NK-92 treated with Interleukin-12 subunit alpha and Interleukin-12 subunit beta, amount 100 ng/mL, for 24 hours (cell line): ENCODE measurements around the gene KRTAP5-11.
"Not testable (repeated sequence)": the region's sequence is repeated elsewhere in the genome, so short reads cannot be mapped to it uniquely, and the experiment has no call there.

Source experiments
- DNase-seq: peaks from one replicate; lab custom pipeline; 2025; lab: John Stamatoyannopoulos, UW

Gene KRTAP5-11

DNA sequence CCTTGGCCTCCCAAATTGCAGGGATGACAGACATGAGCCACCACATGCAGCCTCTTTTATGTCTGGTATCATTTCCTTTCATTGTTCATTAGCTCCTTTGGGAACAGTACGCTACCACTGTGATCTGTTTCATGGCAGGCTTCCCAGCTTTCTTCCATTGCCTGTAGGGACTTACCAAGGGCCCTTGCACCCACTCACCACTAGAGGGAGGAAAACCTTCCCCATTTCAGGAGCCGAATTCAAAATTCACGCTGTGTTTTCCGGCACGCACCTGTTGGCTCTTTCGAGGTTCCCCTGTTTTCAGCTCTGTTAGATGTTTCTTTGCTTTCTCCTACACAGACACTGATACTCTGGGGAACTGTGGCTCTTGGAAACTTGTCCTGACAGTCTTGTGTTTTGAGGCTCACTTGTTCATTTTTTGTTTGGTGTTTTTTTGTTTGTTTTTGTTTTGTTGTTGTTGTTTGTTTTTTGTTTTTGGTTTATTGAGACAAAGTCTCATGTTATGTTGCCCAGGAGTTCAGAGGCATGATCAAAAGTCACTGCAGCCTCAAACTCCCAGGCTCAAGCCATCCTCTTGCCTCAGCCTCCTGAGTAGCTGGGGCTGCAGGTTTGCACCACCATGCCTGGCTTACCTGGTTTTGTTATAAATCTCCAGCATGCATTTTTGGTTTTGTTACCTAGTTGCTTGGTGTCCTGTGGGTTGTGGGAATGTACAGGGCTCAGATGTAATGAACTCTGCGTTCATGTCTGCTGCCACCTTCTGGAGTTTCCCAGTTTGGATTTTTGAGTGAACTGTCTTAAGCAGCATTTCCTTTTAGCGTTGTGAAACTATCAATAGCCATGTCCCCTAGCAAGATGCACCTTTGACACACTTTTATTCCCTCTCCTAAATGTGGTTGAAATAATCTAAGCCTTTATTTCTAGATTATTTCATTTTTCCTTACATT is 2.3 kb downstream of the KRTAP5-11 start:
- DNase-seq = no peak

DNA sequence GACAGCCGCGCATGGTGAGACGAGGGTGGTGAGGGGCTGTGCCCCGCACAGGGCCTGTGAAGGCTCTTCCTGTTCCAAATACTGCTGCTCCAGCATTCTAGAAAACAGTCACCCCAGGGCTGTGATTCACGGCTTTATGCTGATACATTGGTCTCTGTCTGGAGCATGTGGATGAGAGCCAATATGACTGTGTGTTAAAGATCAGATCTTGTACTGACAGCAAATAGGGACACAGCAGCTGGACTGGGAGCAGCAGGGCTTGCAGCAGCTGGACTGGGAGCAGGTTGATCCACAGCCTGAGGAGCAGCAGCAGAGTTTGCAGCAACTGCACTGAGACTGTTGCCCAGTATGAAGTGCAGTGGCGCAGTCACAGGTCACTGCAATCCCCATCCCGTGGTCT is 3.2 kb downstream of the KRTAP5-11 start:
- not testable (repeated sequence) for DNase-seq

DNA sequence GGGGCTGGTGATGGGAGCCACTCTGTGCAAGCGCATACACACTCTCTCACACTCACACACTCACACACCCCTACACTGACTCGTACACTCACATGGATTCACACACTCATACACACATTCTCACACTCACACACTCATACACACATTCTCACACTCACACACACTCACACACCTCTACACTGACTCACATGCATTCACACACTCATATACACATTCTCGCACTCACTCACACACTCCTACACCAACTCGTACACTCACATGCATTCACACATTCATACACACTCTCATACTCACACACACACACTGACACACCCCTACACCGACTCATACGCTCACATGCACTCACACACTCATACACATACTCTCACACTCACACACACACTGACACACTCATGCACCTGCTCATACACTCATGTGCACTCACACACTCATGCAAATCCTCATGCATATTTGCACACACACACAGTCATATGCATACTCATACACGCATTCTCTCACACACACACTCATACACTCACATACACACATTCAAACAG is 5.1 kb downstream of the KRTAP5-11 start:
- no peak for DNase-seq

DNA sequence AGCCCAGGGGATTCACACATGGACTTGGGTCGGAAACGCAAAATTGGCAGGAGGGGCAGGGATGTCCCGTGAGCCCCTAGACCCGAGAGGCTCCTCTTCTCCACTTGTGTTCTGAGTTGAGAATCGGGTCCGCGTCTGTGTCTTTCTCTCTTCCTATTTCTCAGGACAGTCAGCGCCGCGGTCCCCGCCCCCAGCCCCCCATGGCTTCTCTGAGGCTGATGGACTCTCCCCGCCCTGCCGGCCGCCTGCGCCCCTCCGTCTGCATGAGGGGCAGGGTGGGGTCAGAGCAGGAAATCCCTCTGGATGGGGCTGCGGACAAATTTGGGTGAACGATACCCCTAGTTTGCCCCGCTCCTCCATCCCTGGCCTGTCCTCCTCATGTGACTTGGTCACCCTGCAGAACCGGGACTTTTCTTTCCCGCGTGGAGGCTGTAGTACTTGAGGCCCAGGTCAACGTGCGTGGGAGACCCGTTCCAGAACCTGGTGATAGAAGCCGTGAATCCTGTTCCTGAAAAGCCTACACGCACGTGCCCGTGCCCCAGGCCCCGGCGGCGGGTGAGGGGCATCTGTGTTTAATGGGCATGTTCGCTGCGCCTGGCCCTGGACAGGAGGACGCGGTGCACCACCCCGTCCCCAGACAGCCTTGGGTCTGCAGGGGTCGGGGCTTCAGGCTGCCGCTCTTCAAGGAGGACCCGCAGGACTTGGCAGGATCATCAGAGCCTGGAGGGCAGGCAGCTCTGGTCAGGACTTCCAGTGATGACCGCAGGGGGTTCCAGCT is 5.8 kb downstream of the KRTAP5-11 start:
- DNase-seq = not testable (repeated sequence)

DNA sequence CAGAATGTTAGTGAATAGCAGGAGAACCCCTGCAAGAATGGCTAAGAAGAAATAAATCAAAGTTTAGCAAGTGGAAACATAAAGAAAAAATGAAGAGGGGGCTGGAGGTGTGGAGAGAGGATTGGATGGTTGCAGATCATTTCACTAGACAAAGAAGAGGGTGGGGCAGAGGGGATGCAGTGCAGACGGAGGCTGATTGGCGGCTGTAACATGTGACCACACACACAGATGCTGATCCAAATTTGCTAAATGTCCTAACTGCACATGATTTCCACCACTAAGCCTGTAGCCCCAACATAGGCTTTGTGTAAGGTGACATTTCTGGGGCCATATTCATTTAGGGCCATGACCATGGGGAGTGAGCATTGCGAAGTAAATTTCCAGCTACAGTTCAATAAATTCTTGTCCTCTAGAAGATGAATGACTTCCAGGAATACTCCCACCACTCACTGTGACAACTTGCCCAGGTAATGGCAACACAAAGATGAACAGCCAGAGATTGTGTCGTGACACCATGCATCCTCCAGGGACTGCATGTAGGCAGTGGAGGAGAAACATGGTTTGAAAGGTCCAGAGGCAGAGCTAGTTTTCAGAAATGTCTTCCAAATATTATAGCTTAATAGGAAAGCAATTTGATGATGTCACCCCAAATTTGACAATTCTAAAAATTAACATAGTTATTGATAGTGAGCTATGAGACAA is 6.8 kb downstream of the KRTAP5-11 start:
- DNase-seq = no peak

DNA sequence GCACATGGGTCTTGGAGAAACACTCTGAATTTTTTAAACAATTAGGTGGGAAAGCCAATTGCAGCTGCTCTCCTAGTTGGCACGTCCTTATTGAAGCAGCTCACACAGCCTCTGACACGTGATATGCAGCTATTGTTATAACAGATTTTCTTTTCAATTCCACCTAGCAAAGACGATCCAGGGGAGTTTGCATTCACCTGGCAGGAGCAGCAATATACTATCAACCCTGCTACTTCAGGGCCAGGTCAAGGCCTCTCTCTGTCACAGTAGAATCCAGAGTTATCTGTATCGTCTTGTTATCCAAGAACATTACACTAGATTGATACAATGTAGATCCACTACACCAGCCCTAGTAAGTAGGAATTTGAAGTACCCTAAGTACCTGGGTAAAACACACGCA is 8.3 kb downstream of the KRTAP5-11 start:
- DNase-seq = no peak

DNA sequence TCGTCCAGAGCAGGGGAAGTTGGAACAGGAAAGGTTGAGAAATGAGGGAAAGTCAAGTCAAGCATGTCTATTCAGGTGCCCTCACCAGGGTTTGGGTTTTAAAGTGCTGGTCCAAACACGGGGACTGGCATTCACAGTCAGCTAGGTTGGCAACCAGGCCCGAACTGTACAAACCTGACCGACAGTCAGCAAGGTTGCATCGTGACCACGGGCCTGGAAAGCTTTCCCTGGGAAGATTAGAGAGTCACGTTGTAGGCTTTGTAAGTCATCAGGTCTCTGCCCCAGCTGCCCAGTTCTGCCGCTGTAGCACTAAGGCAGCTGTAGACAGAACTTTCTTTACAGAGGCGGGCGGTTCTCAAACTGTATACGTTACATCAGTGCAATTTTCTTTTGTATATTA is 9.9 kb downstream of the KRTAP5-11 start:
- no peak for DNase-seq

DNA sequence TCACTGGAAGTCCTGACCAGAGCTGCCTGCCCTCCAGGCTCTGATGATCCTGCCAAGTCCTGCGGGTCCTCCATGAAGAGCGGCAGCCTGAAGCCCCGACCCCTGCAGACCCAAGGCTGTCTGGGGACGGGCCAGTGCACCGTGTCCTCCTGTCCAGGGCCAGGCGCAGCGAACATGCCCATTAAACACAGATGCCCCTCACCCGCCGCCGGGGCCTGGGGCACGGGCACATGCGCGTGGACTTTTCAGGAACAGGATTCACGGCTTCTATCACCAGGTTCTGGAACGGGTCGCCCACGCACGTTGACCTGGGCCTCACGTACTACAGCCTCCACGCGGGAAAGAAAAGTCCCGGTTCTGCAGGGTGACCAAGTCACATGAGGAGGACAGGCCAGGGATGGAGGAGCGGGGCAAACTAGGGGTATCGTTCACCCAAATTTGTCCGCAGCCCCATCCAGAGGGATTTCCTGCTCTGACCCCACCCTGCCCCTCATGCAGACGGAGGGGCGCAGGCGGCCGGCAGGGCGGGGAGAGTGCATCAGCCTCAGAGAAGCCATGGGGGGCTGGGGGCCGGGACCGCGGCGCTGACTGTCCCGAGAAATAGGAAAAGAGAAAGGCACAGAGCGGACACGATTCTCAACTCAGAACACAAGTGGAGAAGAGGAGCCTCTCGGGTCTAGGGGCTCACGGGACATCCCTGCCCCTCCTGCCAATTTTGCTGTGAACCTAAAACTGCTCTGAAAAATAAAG is 11.4 kb downstream of the KRTAP5-11 start:
- not testable (repeated sequence) for DNase-seq

DNA sequence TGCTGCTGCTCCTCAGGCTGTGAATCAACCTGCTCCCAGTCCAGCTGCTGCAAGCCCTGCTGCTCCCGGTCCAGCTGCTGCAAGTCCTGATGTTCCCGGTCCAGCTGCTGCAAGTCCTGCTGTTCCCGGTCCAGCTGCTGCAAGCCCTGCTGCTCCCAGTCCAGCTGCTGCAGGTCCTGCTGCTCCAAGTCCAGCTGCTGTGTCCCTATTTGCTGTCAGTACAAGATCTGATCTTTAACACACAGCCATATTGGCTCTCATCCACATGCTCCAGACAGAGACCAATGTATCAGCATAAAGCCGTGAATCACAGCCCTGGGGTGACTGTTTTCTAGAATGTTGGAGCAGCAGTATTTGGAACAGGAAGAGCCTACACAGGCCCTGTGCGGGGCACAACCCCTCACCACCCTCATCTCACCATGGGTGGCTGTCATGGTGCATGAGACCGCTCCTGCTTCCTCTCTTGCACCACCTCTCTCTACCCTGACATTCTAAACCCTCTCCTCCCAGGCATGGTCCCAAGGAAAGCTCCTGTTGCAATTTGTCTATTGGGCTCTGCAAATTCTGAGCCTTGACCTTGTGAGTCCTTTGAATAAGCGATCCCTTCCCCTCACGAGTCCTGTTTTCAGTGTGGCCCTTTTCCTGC is 13.8 kb downstream of the KRTAP5-11 start:
- DNase-seq = no peak

DNA sequence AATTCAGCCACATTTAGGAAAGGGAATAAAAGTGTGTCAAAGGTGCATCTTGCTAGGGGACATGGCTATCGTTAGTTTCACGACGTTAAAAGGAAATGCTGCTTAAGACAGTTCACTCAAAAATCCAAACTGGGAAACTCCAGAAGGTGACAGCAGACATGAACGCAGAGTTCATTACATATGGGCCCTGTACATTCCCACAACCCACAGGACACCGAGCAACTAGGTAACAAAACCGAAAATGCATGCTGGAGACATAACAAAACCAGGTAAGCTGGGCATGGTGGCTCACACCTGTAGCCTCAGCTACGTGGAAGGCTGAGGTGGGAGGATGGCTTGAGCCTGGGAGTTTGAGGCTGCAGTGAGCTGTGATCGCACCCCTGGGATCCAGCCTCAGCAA is 15.0 kb downstream of the KRTAP5-11 start:
- not testable (repeated sequence) for DNase-seq

DNA sequence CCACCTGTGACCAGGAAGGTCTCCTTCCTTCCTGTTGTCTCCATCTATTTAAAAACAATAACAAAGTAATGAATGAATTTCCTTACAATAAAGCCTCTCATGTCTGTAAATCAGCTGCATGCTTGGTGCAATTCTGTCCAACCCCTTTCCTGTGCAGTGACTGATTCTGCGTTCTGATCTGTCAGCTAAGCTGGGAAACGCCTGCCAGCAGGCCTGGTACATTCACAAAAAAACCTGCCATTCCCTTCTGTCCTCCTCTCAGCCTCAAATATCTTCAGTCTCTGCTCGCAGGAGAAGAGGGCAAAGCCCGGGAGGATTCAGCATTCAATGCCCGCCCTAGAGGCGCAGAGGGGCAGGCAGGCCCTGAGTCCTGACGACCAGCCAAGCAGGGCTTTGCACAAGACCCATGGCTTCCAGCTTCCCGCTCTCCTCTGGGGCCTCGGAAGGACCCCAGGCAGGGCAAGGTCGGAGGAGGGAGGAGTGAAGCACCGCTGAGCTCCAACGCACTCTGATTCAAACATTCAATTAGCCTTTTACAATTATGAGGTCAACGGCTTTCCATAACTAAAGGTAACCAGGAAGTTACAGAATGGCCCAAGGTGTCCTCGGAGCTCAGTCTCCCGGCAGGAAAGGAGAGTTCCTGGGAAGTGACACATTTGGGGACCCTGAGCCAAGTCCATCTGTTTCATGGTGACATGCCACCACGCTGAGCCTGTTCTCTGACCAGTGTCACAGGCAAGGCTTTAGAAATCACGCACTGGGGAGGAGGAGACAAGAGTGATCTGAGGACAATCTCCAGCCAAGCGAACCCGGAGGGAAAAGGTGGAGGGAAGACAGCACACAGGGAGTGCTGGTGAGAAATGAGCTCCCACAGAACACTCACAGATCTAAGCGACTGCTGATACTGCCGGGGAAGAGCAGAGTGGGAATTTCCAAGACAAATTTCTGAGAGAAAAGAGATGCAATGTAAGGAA is 15.8 kb downstream of the KRTAP5-11 start:
- DNase-seq = not testable (repeated sequence)

DNA sequence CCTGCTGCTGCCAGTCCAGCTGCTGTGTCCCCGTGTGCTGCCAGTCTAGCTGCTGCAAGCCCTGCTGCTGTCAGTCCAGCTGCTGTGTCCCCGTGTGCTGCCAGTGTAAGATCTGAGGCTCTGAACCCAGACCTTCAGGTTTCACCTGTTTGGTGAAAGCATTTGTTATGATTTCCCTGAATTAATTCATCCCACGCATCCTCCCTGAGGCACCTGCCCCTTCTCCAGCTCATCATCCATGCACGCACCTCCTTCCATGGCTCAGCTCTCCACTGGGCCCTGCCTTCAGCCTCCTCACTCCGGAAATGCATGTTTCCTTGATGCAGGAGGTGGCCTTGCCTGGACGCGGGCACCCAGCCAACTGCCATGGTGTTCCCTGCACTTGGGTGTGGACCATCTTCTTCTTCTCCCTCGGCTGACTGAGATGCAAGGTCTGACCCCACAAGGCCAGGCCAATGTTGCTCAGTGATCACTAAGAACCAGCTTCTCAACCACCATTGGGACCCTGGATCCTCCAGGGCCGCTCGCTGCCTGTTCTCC is 16.5 kb downstream of the KRTAP5-11 start:
- no peak for DNase-seq

DNA sequence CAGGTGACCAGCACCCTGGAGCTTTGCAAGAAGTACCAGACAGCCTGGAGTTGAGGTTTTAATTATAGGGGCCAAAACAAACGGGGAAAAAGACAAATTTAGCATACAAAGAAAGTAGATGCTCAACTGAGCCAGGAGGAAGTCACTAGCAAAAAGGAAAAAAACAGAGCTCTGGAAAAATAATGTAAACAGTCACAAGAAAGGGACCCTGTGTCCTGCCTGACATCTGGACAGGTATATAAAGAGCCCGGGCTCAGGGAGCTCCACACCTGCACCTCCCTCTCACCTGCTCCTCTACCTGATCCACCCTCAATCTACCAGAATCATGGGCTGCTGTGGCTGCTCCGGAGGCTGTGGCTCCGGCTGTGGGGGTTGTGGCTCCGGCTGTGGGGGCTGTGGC is 17.4 kb downstream of the KRTAP5-11 start, which contains the start of gene KRTAP5-10:
Gene KRTAP5-10, plus strand, starts transcription at position 301 of the 400 bp plus-strand sequence. Its CDS starts 25 bp downstream, at position 326.
- DNase-seq = no peak

DNA sequence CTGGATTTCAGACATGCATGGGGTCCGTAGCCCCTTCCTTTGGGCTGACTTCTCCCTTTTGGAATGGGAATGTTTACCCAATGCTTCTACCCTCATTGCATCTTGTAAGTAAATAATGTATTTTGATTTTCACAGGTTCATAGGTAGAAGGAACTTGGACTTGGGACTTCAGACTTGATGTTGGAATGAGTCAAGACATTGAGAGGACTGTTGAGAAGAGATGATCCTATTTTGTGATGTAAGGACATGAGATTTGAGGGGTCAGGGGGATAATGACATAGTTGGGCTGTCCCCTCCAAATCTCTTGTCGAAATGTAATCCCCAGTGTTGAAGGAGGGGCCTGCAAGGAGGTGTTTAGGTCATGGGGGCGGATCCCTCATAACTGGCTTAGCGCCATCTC is 18.2 kb downstream of the KRTAP5-11 start:
- no peak for DNase-seq

DNA sequence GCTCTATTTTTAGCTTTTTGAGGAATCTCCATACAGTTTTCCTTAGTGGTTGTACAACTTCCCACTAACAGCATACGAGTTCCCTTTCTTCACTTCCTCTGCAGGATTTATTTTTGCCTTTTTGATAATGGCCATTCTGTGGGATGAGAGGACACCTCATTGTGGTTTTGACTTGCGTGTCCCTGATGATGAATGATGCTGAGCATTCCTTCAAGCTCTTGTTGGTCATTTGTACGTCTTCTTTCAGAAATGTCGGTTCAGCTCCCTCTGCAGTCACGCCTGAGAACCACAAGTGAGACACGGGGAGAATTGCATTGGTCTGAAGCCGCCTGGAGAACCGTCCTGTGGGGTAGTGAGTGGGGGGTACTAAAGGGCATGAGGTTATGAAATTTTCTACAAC is 19.3 kb downstream of the KRTAP5-11 start:
- no peak for DNase-seq

DNA sequence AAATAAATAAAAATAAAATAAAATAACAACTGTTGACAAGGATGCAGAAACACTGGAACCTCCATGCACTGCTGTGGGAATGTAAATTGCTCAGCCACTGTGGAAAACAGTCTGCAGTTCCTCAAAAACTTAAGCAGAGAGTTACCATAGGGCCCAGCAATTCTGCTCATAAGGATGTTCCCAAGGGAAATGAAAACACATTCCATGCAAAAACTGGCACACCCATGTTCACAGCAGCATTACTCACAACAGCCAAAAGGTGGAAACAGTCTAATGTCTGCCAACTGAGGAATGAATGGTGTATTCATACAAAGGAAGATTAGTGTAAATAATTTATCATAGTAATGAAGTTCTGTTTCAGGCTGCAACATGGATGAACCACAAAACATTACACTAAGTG is 20.6 kb downstream of the KRTAP5-11 start:
- no peak for DNase-seq

DNA sequence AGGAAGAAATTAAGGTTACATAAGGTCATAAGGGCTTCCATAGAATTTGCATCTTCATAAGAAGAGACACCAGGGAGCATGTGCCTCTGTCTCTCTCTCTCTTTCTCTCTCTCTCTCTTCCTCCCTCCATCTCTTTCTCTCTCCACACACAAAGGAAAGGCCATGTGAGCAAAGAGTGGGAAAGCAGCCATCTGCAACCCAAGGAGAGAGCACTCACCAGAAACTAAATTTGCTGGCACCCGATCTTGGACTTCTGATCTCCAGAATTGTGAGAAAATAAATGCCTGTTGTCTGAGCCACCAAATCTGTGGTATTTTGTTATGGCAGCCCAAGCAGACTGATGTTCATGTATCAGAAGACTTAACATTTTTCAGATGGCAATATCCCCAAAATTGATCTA is 23.7 kb downstream of the KRTAP5-11 start:
- DNase-seq = no peak

DNA sequence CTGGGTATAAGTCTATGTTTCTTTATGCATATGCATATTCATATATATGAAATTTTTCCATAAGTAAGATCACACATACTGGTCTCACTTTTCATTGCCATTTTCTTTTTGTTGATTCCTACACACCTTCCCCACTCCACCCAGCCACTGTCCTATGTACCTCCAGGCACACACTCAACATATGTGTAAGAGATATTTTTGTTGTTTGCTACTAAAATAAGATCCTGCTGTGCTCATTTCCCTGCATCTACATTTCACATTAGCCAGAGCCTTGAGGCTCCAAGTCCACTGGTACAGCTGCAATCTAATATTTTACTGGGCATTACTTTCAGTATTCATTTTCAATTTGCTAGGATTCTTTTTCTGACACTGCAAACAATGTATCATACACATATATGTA is 25.4 kb downstream of the KRTAP5-11 start:
- DNase-seq = no peak

DNA sequence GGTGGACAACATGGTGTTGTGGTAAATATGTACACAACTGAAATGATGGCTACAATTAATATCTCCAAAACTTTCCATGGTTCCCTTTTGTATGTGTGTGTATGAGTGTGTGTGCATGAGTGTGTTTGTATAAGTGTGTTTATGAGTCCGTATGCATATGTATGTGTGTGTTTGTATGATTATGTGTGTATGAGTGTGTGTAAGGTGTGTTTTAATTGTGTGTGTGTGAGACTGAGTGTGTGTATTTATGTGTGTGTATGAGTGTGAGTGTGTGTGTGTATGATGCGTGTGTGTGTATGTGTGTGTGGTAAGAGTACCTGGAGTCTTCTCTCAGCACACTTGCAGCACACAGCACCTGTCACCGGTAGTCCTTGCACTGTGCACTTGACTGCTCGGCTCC is 26.7 kb downstream of the KRTAP5-11 start:
- no peak for DNase-seq
